ENCODE measurements around the gene CADM1. TPM values are rescaled to one million over a fixed set of nuclear protein-coding genes. Genes with fewer than 3 reads are reported as not detected.

The CADM1 gene
- total RNA-seq, 1 experiment from 2014 or later = 0.79 TPM

- intact Hi-C loops (cut with micrococcal nuclease) = no loop called here
- Histone ChIP-seq H3K9me3 (ENCODE audit: control insufficient read depth in 1 of 2, insufficient read depth in 1 of 2, low read depth in 1 of 2, low read length in 2 of 2) (peaks cover 3 to 7% of the 10 kb centered on the region in 2 experiments; a peak in 2 of 4 replicates), H3K27me3 (ENCODE audit: insufficient read depth, low read length) (no peaks in the 10 kb centered on the region), H3K79me2 (ENCODE audit: insufficient read depth, low read length) (no peaks in the 10 kb centered on the region), H3K27ac (ENCODE audit: low read depth, low read length) (no peak overlapping the region), H3K4me2 (ENCODE audit: low read length) (no peak overlapping the region), H3K4me3 (replicated peaks in 1 of 2; ENCODE audit: low read depth in 1 of 2, low read length in 2 of 2) (no peak overlapping the region), H3K9me2 (ENCODE audit: insufficient read depth) (no peaks in the 10 kb centered on the region), H2AFZ (ENCODE audit: low read depth, low read length, poor library complexity, severe bottlenecking) (no peak overlapping the region), H3K9ac (ENCODE audit: low read length) (no peak overlapping the region), H3K36me3 (ENCODE audit: control insufficient read depth in 1 of 2, insufficient read depth in 2 of 2, low read length in 2 of 2) (no peaks in the 10 kb centered on the region), H4K20me1 (ENCODE audit: insufficient read depth) (no peaks in the 10 kb centered on the region), H3K4me1 (ENCODE audit: control insufficient read depth in 1 of 2, insufficient read depth in 2 of 2, low read length in 2 of 2) (no peaks in the 10 kb centered on the region)
- ChIA-PET POLR2A (no interaction called here), CTCF (no interaction called here), RAD21 (ENCODE audit: low non-redundant PET in 1 of 2, low total read pairs in 2 of 2, uncharacterized antibody in 2 of 2, unreplicated experiment in 2 of 2) (no interaction called here)
- TF ChIP-seq RAD21 (IDR thresholded peaks at IDR 0.05; ENCODE audit: low read depth) = no peak
- no peak for TF ChIP-seq FOSL1 (IDR thresholded peaks at IDR 0.05; ENCODE audit: low read depth)
- no peak for TF ChIP-seq TCF7L2 (IDR thresholded peaks at IDR 0.05; ENCODE audit: borderline replicate concordance, extremely low read depth, insufficient read depth, insufficient read length)
- no peak for TF ChIP-seq CTCF (IDR thresholded peaks at IDR 0.05 in 2 of 3, conservative IDR thresholded peaks at IDR 0.05 in 1 of 3; ENCODE audit: borderline replicate concordance in 1 of 3, insufficient read depth in 1 of 3, low read depth in 2 of 3, low read length in 2 of 3)
- no peak for TF ChIP-seq ZFX (IDR thresholded peaks at IDR 0.05)
- no peak for TF ChIP-seq ZBTB33 (IDR thresholded peaks at IDR 0.05; ENCODE audit: extremely low read depth, insufficient replicate concordance, low read length)
- TF ChIP-seq EGR1 (IDR thresholded peaks at IDR 0.05; ENCODE audit: low read depth) = no peak
- TF ChIP-seq REST (IDR thresholded peaks at IDR 0.05; ENCODE audit: low read depth) = no peak
- no peak for TF ChIP-seq SIN3A (IDR thresholded peaks at IDR 0.05; ENCODE audit: low read depth)
- DNase-seq (ENCODE audit: low read depth, low spot score) (no peak), ATAC-seq (no peak)
- no TSS peak for BruUV-seq (replicated peaks)
Measured at GRCh38 chr11:115389790-115390189, 114.4 kb downstream of the CADM1 start.

Measured in HCT116 (cell line).